PFSK-1 (cell line): ENCODE measurements around the gene GALNT15.

Experiments used
- FOXP2 ChIP-seq: optimal IDR thresholded peaks from 2 replicates; pipeline ENCODE3; 2011; ENCODE audit warnings: borderline replicate concordance, control low read depth, inconsistent platforms; ENCODE audit not compliant: insufficient read depth; ENCODE audit errors: extremely low read length, extremely low read depth
- POLR2AphosphoS5 ChIP-seq: IDR thresholded peaks from 2 replicates; pipeline ENCODE4 v1.6.1; 2012; ENCODE audit warnings: low read depth, mild to moderate bottlenecking, control low read depth, low read length, moderate library complexity
- REST ChIP-seq, 2 experiments: IDR thresholded peaks; 2 replicates each; pipeline versions ENCODE4 v1.6.1 to v1.8.0; 2011 to 2012; ENCODE audit warnings: low read depth in 2 of 2, low read length in 2 of 2, control low read depth in 1 of 2, inconsistent platforms in 1 of 2, mild to moderate bottlenecking in 1 of 2, moderate library complexity in 1 of 2; ENCODE audit not compliant: insufficient read depth in 1 of 2
- SIN3A ChIP-seq: IDR thresholded peaks from 2 replicates; pipeline ENCODE4 v1.6.1; 2012; ENCODE audit warnings: mild to moderate bottlenecking, low read length, moderate library complexity, borderline replicate concordance; ENCODE audit not compliant: insufficient read depth
- TAF1 ChIP-seq: IDR thresholded peaks from 2 replicates; pipeline ENCODE4 v1.6.1; 2012; ENCODE audit warnings: low read length, control low read depth, borderline replicate concordance; ENCODE audit not compliant: insufficient read depth

The GALNT15 gene

GRCh38 chr3:16240229-16241023 lies 65.9 kb downstream of the GALNT15 start:
- TF ChIP-seq REST (IDR thresholded peaks at IDR 0.05; ENCODE audit: insufficient read depth in 1 of 2, low read depth in 2 of 2, low read length in 2 of 2) (no peak), TAF1 (no peak), FOXP2 (no peak), SIN3A (no peak), POLR2AphosphoS5 (no peak)

GRCh38 chr3:16241225-16241624 lies 66.7 kb downstream of the GALNT15 start:
- no peak for TF ChIP-seq SIN3A
- no peak for TF ChIP-seq POLR2AphosphoS5
- no peak for TF ChIP-seq FOXP2
- TF ChIP-seq TAF1, result no peak
- no peak for TF ChIP-seq REST (IDR thresholded peaks at IDR 0.05; ENCODE audit: insufficient read depth in 1 of 2, low read depth in 2 of 2, low read length in 2 of 2)

- TF ChIP-seq REST (IDR thresholded peaks at IDR 0.05; ENCODE audit: insufficient read depth in 1 of 2, low read depth in 2 of 2, low read length in 2 of 2) (no peak), SIN3A (no peak), FOXP2 (no peak), POLR2AphosphoS5 (no peak), TAF1 (no peak)
Observed at GRCh38 chr3:16242177-16242576, 67.7 kb downstream of the GALNT15 start.

- TF ChIP-seq TAF1, result no peak
- TF ChIP-seq POLR2AphosphoS5, result no peak
- TF ChIP-seq REST (IDR thresholded peaks at IDR 0.05; ENCODE audit: insufficient read depth in 1 of 2, low read depth in 2 of 2, low read length in 2 of 2), result no peak
- TF ChIP-seq FOXP2, result no peak
Observed at GRCh38 chr3:16243706-16244490, 69.4 kb downstream of the GALNT15 start.
